HG03039 (cell line): ENCODE measurements around the gene INSR.
"Not testable (repeated sequence)": the region's sequence is repeated elsewhere in the genome, so short reads cannot be mapped to it uniquely, and the experiment has no call there.

Experiments used
- ATAC-seq: cut with Tn5 transposase; IDR thresholded peaks from one replicate; pipeline ENCODE4 v1.9.1; 2021; ENCODE audit warnings: mild to moderate bottlenecking, moderate library complexity; ENCODE audit not compliant: unreplicated experiment

The INSR gene

DNA sequence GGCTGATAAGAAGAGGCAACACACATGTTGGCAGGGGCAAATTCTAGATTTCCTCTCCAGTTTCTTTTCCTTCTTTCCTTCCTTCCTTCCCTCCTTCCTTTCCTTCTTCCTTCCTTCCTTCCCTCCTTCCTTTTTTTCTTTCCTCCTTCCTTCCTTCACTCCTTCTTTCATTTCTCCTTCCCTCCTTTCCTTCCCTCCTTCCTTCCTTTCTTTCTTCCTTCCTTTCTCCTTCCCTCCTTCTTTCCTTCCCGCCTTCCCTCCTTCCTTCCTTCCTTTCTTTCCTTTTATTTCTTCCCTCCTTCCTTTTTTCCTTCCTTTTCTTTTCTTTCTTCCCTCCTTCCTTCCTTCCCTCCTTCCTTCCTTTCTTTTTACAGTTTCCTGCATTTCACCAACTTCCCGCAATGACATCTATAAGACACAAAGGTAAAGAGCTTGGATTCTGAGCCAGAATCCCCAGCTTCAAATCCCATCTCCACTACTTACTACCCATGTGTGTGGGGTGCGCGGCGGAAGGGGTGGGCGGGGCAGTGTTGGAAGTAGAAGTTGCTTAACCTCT is 35.3 kb downstream of the INSR start:
- ATAC-seq: no peak

DNA sequence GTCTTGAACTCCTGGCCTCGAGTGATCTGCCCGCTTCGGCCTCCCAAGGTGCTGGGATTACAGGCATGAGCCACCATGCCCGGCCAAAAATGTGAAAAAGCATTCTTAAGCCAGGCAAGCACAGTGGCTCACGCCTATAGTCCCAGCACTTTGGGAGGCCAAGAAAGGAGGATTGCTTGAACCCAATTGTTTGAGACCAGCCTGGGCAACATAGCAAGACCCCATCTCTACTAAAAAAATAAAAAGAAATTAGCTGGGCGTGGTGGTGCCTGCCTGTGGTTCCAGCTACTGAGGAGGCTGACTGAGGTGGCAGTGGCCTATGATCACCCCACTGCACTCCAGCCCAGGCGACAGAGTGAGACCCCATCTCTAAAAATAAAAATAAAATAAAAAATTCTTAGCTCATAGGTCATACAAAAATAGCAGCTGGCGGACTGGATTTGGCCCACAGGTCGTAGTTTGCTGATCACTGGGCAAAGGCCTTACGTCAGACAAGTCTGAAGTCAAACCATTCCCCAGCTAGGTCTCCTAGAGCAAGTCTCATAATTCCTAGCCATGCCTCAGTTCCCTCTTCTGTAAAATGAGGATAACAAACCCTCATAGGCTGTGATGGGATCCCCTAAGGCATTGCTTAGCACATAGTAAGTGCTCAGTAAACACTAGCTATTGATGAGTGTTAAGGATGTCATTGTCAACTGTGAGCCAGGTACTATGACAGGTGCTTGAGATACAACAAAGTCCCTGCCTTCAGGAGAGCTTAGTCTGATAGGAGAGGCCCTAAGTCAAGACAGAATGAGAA is 36.0 kb downstream of the INSR start:
- ATAC-seq: no peak

DNA sequence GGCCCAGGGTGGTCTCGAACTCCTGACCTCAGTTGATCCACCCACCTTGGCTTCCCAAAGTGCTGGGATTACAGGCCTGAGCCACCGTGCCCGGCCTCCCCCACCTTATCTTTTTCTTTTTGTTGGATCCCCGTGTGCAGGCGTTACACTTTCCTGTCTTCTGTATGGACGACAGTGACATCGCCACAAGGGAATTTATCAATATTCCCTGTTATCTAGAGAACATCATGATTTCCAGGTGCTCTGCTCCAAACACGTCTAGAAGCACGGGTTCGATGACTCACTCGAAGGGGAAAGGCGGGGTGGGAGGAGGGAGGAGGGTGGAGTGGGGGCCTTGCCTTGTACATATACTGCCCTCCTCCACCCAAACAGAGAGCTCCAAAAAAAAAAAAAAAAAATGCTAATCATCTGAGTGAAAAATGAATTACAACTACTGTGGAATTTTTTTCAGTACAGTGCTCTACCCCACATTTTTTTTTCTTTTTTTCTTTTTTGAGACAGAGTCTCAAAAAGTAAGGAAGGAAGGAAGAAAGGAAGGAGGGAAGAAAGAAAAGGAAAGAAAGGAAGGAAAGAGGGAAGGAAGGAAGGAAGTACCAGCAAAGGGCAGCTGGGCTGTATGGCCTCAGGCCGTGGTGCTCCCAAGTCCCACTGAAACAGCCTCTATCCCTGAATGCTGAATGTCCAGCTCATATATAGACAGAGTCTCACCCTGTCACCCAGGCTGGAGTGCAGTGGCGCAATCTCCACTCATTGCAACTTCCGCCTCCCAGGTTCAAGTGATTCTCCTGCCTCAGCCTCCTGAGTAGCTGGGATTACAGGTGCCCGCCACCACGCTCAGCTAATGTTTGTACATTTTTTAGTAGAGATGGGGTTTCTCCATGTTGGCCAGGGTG is 36.8 kb downstream of the INSR start:
- ATAC-seq: no peak

DNA sequence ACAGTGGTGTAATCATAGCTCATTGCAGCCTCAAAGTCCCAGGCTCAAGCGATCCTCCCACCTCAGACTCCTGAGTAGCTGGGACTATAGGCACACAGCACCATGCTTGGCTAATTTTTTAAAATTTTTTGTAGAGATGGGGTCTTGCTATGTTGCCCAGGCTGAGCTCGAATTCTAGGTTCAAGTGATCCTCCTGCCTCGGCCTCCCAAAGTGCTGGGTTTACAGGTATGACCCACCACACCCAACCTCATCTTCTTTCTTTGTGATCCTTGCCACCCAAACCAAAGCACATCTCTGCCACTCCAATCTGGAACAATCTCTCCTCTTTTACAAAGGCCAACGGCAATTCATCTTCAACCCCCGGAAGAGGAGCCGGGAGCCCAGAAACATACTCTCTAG is 38.6 kb downstream of the INSR start:
- ATAC-seq: no peak

DNA sequence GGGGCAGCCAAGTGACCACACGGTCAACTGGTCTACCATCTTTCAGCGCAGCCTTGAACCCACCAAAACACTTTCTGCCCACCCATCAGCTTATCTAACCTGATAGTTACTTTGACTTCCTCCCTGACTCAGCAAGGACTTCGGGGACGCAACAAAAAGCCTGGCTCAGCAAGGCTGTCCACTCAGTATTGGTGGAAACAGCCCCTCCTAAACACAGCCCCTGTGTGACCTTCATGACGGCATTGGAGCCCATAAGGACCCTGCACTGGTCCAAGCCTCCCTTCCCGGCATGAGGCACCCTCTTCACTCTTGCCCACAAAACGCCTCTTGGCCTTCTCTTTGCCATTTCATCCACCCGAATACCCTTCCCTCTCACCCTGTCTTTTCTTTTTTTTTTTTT is 39.1 kb downstream of the INSR start:
- no peak for ATAC-seq

DNA sequence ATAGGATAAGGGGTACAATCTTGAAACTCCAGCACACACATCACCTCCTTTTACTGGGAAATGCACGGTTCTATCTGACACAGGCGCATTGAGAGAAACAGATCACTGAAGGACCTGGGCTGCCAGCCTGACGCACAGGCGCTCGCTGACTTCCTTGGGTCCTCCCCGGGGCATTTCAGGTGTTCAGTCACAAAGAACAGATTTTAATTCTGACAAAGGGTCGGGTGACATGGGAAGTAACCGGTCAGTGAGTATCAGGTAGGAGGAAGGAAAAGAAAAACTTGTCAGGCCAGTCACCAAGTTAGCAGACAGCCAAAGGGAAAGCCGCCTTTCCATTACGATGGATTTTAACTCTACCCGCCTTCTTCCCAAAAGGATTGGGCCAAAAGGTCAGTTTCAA is 39.6 kb downstream of the INSR start:
- no peak for ATAC-seq

DNA sequence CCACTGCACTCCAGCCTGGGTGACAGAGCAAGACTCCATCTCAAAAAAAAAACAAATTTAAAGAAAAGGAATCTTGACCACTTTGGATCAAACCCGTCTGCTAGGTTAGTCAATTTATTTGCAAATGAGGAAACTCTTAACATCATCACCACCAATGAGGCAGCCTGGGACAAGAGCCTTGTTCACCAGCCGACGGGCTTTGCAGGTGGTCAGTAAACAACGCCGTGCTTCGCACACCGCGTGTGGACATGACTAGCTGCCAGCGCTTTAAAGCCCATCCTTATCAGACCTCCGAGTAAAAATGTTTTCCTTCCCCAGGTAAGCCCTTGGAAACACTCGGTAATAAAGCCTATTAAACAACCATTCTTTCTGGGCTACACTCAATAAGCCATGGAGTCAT is 41.9 kb downstream of the INSR start:
- ATAC-seq: no peak

DNA sequence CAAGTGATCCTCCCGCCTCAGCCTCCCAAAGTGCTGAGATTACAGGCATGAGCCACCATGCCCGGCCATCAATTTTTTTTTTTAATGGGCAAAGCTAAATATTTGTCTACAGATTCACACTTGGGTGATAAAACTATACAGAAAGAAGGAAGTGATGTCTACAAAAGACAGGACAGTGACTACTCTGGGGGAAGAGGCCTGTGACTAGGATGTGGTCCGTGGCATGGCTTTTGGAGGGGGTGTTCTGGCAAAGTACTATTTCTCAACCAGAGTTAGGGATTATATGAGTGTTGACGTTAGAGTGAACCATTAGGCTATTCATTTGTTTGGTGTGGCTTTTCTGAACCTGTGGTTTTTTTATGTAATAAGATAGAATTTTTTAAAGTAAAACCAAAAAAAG is 42.7 kb downstream of the INSR start:
- no peak for ATAC-seq

DNA sequence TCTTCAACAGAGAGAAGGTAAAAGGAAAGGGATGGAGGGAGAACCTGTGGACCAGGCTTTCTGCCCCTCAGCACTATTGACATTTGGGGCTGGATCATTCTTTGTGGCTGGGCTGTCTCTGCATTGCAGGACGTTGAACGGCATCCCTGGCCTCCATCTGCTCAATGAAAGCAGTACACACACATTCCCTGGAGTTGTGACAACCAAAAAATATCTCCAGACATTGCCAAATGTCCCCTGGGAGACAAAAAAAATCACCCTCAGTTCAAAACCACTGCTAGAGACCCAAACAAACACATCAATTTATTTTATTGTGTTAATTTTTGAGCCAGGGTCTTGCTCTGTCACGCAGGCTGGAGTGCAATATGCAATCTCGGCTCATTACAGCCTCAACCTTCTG is 43.3 kb downstream of the INSR start:
- ATAC-seq: no peak

DNA sequence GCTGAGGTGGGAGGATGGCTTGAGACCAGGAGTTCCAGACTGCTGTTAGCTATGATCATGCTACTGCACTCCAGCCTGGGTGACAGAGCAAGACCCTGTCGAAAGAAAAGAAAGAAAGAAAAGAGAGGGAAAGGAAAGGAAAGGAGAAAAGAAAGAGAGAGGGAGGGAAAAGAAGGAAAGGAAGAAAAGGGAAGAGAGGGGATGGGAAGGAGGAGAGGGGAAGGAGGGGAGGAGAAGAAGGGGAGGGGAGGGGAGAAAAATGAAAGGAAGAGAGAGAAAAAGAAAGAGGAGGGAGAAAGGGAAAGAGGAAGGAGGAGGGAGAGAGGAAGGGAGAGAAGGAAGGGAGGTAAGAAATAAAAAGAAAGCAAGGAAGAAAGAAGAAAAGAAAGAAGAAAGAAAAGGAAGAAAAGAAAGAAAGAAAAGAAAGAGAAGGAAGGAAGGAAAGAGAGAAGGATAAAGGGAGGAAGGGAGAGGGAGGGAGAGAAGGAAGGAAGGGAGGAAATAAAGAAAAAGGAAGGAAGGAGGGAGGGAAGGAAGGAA is 44.1 kb downstream of the INSR start:
- no peak for ATAC-seq

DNA sequence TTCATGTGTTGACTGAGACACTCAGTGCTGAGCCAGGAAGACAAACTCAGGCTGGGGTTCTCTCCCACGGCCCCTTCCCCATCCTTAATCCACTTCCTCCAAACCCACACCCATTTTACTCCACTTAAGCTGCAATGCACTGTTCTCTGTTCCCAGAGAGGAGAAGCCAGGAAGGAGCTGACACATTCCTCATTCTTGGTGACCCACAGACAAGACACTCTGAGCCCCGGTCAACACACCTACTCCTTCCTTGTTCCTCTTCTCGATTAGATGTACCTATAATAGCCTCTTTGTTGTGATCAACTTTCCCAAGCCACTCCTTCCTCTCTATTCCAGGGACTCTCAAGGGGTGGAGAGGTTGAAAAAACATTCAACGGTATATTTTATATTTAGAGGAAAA is 47.1 kb downstream of the INSR start:
- no peak for ATAC-seq

DNA sequence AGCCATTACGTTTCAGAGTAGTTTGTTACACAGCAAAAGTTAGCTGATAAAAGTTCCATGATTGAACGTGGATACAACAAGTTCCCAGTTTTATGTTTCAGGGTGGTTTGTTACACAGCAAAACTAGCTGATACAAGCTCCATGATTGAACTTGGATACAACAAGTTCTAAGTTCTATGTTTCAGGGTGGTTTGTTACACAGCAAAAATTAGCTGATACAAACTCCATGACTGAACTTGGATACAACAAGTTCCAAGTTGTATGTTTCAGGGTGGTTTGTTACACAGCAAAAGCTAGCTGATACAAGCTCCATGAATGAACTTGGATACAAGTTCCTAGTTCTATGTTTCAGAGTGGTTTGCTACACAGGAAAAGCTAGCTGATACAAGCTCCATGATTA is 47.6 kb downstream of the INSR start:
- no peak for ATAC-seq

DNA sequence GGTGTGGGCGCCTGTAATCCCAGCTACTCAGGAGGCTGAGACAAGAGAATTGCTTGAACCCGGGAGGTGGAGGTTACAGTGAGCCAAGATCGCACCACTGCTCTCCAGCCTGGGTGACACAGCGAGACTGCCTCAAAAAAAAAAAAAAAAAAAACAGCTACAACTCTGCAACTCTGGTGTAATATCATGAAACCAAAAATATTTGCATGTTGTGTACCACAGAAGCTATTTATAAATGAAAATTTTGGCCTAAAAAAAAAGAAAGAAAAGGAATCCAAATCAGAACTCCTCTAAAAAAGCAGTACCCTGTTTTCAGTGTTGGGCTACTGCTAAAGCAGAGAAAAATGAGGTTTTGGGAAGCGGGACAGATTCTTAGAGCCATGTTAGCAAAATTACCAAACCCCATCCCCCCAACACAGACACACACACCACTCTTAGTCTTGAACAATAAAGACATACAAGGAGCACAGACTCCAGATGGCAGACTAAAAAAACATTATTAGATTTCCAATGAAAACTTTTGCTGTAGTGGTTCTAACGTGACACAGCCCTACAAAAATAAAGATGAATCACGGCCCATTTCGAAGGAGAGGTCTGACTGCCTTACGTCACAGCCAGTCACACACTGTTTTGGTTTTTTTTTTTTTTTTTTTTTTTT is 51.5 kb downstream of the INSR start:
- no peak for ATAC-seq

DNA sequence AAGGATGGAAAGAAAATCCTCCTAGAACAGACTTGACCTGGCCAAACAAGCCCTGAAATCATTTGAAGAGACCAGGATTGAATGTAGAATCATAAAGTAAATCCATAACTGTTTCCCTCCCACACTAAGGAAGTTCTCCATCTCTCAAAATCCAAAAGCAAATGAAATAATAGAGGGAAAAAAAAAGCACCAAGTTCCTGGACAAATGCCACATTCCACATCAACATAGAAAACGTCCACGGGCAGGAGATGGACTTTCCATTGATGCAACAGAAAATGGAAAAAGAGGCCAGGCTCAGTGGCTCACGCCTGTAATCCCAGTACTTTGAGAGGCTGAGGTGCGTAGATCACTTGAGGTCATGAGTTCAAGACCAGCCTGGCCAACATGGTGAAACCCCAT is 56.2 kb downstream of the INSR start:
- ATAC-seq: no peak

DNA sequence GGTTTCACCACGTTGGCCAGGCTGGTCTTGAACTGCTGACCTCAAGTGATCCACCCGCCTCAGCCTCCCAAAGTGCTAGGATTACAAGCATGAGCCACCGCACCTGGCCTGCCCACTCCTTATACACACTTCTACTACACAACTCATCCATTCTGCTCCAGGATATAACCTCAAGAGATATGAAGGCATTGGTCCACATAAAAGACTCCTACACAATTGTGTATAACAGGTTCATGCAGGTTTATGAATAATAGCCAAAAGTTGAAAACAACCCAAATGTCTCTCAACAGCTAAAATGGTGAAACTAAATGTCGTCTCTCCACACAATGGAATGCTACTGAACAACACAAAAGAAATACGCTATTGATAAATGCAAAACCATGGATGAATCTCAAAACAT is 58.1 kb downstream of the INSR start:
- ATAC-seq: no peak

DNA sequence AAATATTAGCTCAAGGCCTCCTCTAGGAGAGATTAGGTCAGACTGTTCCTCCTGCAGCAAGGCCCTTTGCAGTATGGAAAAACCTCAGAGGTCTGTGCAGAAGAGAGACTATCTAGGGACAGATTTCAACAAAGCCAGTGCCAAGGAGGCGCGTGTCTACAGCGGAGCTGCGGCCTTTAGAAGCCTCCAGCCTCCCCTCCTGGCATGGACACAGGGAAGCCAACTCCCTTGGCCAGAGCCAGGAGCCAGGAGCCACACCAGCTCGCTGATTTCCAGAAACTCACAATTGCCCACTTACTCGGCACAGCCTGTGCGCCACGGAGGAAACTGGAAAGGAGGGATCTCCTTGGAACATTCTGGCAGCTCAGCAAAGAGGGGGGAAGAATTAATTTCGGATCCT is 63.4 kb downstream of the INSR start:
- no peak for ATAC-seq

DNA sequence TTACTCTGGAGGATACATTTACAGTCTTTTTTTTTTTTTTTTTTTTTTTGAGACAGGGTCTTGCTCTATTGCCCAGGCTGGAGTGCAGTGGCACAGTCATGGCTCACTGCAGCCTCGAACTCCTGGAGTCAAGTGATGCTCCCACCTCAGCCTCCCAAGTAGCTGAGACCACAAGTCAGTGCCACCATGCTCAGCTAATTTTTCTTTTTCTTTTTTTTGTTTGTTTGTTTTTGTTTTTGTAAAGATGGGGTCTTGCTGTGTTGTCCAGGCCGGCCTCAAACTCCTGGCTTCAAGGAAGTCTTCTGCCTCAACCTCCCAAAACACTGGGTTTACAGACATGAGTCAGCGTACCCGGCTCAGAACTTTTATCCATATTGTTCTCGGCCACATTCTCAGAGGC is 64.5 kb downstream of the INSR start:
- ATAC-seq: no peak

DNA sequence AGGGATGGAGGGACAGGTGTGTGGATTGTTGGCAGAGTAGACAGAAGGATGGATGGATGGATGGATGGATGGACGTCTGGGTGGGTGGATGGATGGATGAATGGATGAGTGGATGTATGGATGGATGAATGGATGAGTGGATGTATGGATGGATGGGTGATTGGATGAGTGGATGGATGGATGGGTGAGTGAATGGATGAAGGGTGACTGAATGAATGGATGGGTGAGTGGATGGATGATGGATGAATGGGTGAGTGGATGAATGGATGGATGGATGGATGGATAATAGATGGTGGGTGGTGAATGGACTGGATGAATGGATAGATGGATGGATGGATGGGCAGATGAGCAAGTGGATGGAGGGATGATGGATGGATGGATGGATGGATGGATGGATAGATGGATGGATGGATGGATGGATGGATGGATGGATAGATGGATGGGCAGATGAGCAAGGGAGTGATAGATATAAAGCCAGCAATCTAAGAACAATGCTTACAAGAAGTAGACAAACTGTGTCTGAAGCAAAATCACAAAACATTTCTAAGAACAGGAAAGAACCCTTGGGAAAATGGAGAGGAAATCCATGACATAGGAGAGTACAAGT is 65.2 kb downstream of the INSR start:
- no peak for ATAC-seq

DNA sequence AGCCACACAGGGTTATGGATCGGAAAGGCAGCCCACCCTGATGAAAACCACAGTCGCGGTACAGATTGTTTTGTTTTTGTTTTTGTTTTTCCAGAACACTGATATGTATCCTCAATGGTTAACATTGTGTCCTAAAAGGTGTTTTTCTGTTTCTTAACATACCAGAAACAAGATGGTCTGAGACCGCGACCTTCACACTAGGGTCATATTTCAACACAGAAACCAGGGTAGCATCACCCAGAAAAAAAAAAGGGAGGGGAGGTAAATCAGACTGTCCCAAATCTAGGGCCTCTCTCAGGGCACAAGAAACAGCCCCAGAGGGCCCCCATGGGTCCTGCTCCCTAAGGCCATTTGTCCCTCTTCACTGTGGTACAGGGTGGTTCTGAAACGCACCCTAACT is 66.5 kb downstream of the INSR start:
- ATAC-seq: no peak

DNA sequence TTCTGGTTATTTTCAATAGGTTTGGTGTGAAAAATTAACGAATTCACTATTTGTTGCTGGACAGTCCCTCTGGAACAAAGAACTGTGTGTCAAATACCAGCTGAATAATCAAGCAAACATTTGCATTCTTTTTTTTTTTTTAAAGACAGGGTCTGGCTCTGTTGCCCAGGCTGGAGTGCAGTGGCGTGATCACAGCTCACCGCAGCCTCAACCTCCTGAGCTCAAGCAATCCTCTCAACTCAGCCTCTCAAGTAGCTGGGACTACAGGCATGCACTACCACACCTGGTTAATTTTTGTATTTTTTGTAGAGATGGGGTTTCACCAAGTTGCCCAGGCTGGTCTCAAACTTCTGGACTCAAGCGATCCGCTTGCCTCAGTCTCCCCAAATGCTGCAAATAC is 67.1 kb downstream of the INSR start:
- not testable (repeated sequence) for ATAC-seq

DNA sequence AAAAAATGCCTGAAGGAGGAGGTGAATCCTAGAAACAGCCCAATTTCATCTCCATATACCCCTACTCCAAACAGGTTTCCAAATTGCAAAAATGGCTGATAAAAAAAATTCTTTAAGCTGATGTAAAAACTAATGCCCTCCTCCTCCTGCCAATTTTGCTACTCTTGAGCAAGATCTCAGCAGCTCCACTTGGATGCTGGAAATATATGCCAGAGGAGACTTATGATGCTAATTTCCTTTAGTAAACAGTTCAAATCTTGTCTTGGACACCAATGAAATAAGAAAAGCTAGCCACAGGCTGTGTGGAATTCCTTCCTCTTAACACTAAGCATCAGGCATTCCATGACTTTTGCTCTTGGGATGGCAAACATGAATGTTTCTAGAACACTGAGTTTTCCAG is 67.5 kb downstream of the INSR start:
- no peak for ATAC-seq
